Measurements from ENCODE around the gene KCNIP4.

Gene KCNIP4

DNA sequence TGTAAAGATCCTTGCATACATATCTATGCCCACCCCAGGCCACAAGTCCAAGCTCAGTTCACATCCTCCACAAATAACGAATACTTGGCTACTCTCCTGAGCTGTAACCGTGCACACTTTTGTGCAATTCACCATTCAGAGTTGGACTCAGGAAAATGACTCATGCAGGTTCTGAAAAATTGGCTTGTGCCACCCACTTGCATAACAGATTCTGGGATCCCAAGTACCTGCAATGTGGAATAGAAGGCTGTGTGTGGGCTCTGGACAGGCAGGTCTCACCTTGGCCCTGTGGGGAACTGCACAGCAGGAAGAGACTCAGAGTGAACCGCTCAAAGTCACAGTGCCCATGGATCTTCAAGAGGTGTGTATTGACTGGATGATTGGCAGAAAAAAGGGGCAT lies 745.6 kb downstream of the KCNIP4 start:
- no peak for DNase-seq (ENCODE audit: low read depth, low spot score)

DNA sequence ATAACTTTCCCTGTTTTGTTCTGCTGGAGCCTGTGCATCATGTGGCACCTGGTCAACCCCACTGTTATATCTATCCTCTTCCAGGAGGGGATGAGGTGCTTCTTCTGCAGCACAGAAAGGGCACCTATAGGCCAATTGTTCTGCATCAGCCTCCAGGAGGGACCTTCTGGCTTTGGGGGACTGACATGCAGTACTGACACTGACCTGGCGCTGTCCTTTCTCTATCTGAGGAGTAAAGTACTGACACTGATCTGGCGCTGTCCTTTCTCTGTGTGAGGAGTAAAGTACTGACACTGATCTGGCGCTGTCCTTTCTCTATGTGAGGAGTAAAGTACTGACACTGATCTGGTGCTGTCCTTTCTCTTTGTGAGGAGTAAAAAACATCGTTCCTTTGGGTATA lies 749.9 kb downstream of the KCNIP4 start:
- DNase-seq (ENCODE audit: low read depth, low spot score): no peak

DNA sequence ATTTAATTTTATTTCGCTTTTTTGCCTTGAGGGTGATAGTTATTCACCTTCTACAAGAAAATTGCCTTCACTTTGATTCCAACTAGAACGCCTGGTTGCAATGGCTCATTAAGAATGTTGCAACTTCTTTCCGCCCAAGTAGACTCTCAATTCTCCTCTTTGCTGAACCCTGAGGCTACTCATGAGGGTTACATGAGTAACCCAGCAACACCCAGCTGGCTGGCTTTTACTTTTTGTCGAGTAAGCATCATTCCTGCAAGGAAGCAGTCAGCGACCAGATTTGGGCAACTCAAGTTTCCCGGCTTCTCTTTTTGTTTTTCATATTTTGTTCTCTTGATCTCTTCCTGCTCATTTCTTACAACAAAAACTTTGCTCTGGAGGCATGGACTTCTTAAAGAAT lies 752.9 kb downstream of the KCNIP4 start:
- no peak for DNase-seq (ENCODE audit: low read depth, low spot score)

DNA sequence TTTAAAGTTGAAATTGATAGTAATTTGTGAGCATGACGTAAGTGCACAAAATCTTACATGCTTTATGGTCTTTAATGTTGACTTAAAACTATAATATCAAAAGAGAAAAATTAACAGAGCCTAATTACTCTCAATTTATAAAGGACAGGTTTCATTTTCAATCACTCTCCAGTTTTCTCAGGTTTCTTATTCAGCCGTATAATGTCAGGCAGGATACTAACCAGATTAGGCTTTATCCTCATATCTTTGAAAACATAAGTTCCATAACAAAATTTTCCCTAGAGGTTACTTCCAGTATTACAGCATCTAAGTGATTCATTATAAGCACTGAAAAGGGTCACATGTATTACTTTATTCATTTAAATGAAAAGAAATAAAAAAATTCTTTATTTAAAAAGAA lies 756.2 kb downstream of the KCNIP4 start:
- DNase-seq (ENCODE audit: low read depth, low spot score): no peak

DNA sequence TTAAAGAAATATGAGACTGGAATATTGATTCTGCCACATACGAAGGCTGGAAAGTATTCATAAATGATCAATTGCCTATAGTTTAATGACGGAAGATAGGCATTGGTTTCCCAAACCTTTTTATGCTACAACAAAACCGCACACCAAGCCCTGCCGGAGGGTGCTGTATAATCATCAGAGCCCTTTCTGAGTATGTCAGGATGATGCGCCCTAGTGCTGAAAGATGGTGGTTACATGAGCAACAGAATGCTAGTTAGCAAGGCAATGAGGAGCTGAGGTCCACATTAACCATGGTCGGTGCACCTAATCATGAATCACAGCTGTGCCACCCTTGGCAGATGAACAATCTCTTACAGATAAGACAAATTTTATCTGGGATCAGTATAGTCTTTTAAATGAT lies 757.3 kb downstream of the KCNIP4 start:
- no peak for DNase-seq (ENCODE audit: low read depth, low spot score)

DNA sequence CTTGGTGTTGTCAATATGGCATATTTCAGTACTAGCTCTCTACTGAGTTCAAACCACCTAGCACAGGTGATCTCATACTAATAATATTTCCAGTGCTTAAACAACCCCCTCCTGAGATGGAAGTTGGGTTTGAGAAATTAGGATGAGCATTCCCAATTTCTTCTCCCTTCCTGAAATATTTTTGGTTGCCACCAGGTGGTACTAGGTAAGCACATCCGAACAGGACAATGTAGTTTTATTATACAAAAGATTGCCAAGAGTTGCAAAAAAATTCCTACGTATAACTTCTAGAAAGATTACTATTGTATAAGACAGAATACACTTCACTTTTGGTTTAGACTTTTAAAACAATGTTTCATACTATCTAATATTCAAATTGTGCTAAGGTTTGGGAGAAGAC lies 763.8 kb downstream of the KCNIP4 start:
- no peak for DNase-seq (ENCODE audit: low read depth, low spot score)

DNA sequence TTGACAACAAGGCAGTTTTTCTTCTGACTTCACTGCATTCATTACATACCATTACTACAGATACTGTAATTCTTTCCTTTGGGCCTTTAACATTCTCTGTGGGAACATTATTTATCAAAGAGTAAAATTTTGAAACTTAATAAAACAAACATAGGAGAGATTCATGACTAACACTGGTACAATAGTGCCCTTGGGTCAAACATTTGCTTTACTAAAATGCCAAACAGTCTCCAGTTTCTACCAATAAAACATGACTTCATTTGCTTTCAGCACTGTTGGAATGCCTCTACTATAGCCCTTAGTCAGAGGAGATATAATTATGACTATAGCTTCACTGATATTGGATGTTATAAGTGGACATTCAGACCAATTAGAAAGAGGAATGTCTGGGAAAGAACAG lies 766.9 kb downstream of the KCNIP4 start:
- DNase-seq (ENCODE audit: low read depth, low spot score): no peak

DNA sequence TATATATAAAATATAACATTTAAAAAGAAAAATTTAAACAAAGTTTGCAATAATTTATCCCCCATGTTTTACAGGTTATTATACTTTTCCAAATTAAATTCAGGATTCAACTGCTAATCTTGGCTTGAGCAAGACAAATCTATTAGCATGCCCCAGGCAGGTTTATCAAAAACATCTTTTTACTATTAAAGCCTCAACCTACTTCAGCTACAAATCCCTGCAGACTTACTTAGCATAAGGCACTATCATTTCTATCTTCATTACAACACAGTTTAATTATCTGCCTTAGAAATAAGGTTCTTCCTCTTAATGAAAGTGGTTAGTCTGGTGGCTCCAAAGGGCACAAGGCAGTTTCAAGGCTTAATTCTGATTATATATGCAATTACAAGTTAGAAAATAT lies 770.7 kb downstream of the KCNIP4 start:
- DNase-seq (ENCODE audit: low read depth, low spot score): no peak

DNA sequence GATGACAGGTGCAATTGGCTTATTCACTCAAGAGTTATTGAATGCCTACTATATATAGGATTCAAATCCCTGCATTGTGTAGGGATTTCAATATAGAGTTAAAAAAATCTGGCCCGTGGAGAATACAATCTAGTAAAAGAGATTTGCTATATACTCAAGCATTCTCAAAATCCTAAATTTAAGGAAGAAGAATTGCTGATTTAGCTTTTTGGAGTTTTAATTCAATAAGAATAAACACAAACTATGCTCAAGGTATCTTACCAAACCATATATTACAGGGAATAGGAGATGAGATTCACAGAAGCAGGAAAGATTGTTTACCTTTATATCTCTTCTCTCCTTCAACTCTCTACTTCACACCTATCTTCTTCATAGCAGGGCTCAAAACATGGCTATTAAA lies 771.5 kb downstream of the KCNIP4 start:
- DNase-seq (ENCODE audit: low read depth, low spot score): no peak

DNA sequence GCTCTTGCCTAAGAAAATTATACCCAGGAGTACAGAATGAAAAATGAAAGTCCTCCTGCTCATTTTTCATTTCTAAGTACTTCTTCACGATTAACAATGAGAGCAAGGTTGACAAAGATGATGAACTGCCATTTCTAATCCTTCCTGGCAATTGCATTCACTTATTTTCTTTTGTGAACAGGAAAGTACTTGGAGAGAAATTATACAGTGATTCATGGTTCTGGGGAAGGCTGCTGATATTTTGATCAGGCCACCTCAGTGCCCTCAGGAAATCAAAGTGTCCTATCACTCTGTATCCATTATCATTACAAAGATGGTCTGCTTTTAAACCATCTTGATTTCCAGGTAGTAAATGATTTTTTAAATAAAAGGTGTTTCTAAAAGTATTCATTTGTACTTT lies 780.9 kb downstream of the KCNIP4 start:
- DNase-seq (ENCODE audit: low read depth, low spot score): no peak

DNA sequence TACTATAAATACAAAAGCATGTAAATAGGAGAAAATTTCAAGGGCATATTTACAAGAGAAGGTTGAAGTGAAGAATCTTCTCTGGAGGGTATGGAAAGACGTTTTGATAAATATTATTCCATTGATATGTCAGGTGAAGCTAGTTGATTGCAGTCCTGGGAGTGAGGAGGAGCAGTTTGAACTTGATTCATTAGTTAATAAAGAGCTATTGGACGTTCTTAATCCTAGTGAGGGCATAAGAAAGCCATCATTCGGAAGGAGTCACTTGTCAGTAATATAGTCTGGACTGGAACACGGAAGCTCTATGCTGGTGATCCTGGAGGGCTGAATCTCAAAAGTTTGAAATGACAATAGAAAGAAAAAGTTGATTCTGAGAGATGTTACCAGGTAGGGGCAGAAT lies 793.2 kb downstream of the KCNIP4 start:
- DNase-seq (ENCODE audit: low read depth, low spot score): no peak

DNA sequence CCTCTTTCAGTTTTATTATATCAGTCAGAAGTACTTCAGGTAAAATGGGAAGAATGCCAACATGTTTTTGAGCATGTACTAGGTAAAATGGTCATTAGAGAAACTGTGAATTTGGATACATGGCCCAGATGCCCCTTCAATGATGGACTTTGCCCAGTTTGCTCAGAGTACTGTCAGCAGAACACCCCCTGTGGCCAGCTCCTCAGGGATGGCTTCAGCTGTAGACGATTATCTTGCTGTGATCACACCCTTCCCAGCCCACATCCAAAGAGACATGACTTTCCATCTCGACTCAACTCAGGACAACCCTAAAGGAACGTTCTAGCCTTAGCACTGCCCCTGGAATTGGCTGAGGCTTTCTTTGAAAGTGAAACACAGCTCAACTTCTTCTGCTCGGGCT lies 809.2 kb downstream of the KCNIP4 start:
- no peak for DNase-seq (ENCODE audit: low read depth, low spot score)

DNA sequence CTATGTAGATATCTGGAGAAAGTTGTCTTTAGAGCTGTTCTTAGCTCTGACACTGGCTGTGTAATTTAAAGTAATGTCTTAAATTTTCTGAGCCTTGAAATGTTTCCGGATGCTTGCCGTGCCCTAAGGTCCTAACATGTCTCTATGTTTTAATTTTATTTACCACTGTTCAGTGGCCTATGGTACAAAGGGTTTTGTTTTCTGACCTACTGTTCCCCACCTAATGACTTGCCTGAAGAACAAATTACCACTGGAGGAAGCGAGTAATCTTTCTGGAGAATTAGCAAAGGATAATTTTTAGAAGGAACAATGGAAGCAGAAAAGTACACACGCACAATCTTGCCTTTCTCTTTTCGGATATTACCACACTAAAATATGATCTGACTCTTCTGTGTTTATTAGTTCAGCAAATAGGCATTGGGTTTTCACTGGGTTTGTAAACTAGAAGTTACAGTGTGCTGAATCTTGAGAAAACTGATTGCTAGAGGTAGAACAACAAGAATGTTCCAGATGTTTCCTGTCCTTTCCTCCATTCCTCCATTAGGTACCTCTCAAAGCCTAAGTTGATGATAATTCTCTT lies 812.4 kb downstream of the KCNIP4 start:
- DNase-seq (ENCODE audit: low read depth, low spot score): no peak

DNA sequence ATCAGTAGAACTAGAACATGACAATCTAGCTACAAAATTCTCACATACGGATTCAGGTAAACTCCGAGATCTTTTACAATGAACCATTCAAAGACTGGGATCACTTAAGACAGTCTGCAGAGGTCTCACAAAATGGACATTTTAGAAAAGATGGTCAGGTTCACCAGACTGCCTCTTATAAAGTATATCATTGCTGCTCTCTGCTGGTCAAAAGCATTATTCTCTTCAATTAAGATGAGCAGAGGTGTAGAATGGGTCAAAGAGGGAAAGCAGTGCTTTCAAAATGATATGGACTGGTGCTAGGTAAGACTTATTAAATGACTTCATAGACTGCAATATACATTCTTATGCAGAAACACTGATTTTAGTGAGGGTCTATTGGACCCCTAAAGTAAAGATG lies 813.6 kb downstream of the KCNIP4 start:
- no peak for DNase-seq (ENCODE audit: low read depth, low spot score)

DNA sequence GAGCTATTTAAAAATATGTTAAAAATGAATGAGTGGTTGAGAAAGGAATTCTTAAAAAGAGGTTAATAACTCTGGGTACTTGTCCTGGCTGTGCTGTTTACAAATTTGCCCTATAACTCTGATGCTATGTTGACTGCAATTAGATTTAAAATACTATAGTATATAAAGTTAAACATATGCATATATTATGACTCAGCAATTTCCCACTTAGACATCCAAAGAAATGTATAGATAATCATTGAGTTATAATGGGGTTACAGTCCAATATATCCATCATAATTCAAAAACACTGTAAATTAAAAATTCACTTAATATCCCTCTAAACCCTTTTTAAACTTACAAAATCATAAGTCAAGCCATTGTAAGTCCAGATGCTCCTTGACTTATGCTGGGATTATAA lies 818.0 kb downstream of the KCNIP4 start:
- DNase-seq (ENCODE audit: low read depth, low spot score): no peak

DNA sequence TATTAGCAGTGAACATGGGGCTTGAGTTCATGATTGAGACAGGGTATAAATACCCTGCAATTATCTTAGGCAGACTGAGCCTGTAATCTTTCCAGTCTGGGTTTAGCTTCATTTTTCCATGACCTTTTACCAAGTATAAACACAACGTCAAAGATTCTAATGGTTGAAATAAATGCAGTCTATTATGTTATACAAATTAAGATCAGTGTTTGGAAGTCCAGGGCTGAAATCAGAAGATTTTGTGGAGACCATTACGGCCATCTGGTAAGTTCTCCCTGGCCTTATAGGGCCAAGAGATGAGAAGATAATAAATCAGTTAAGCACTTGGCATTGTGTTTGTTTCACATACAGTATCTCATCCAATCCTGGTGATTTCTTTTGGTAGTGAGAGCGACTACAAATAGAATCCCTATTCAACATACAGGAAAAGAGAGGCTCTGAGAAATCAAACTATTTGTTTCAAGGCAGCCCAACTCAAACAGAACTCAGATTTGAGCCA lies 822.5 kb downstream of the KCNIP4 start:
- no peak for DNase-seq (ENCODE audit: low read depth, low spot score)

DNA sequence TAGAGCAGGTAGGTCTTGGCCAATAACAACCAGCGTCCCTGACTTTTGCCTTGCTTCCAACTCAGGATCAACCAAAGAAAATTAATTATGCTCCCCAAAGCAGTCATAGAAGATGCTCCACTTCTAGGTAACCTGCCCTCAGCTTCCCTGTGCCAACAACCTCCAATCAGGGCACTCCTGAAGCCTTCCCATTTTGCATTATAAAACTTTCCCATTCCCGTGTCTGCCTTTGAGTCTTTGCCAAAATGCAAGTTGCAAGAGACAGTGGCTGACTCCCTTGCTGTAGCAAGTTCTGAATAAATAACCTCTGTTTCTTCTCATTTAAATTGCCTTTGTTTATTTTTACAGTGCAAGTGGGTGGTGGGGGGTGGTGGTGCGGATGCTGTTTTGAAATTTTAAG lies 830.3 kb downstream of the KCNIP4 start:
- DNase-seq (ENCODE audit: low read depth, low spot score): no peak

DNA sequence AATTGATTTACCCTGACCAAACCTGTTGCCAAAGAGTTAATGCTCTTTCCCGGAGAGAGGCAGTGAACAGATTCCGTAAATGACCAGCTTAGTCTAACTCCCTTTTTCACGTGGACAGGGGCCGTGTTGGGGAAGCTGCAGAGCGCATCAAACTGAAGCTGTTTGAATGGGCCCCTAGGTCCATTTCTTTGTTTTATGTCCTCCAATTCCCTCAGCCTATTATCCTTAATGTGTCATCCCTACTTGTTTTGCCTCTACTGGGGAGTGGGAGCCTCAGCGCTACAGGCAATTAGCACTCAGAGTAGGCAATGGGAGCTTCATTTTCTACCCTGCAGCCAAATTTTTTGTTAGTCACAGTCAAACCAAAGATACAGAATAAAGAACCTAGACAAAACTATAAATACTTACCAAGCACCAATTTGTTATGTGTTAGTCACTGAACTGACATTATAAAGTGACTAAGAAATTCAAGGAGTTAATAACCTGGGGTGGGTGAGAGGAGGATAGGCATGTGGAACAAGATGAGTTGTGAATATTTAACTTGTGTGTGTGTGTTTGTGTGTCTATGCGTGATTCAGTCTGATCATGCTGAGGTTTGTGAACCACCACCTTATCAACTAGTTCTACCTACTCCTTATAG lies 830.9 kb downstream of the KCNIP4 start:
- no peak for DNase-seq (ENCODE audit: low read depth, low spot score)

DNA sequence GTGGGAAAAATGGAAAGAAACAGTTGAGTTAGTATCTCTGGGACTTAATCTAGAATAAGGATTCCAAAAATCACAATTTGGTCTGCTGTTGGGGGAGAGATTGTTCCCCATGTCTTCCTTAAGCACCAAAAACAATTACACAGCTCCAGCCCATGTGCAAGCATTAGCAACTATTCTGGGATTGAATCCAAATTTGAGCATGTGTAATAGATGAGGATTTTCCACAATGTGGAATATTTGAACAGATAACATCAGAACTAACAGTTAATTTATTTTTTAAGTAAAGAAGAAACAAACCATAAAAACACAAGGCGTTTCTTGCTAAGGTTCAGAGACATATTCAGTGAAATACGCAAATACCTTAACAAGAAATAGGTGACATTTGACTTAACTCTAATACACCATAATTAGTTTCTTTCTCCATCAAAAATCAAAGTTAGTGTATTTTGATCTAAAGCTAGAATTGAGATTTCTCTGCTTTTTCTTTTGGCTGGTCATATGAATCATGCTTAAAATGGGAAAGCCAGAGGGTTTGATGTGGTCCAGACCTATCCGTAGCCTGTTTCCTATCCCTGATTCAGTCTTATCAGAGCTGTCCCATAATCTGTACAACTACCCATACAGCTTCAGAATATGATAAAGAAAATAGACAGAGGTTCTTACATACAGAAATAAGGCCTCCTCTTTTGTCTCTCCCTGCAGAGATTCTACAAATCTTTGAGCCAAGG lies 834.9 kb downstream of the KCNIP4 start:
- no peak for DNase-seq (ENCODE audit: low read depth, low spot score)

DNA sequence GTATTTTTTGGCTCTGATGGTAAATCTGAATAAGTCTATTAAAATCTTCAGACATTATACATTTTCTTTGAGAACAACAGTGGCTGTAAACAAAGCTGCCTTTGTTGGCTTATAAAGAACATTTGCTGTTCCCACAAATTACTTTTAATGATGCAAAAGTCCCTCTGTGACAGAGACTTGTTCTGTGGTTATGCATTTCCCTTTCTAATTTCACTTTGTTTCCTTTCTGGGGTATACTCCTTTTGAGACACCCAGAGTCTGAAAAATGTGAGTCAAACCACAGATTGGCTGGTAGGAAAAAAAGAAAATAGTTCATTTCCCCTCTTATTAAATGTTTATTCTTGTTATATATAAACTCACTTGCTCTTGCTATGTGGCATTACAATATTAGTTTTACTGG lies 845.9 kb downstream of the KCNIP4 start:
- no peak for DNase-seq (ENCODE audit: low read depth, low spot score)

DNA sequence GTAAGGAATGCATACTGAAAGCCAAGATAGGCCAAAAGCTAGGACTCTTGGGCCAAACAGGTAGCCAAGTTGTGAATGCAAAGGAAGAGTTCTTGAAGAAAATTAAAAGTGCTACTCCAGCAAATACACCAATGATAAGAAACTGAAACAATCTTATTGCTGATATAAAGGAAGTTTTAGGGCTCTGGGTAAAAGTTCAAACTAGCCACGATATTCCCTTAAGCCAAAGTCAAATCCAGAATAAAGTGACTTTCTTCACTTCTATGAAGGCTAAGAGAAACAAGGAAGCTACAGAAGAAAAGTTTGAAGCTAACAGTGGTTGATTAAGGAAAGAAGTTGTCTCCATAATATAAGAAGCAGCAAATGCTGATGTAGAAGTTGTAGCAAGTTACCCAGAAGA lies 850.7 kb downstream of the KCNIP4 start:
- no peak for DNase-seq (ENCODE audit: low read depth, low spot score)

DNA sequence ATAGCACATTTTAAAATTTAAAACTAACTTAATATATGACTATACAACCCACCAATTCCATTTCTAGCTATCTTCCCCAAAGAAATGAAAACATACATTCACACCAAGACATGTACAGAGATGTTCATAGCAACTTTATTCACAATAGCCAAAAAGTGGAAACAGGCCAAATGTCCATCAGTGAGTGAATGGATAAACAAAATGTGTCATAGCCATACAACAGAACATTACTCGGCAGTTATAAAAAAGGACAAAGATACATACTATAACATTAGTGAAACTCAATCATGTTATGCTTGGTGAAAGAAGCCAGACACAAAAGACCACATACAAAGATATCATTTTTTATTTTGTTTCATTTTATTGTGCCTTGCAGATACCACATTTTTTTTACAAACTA lies 851.5 kb downstream of the KCNIP4 start:
- no peak for DNase-seq (ENCODE audit: low read depth, low spot score)

DNA sequence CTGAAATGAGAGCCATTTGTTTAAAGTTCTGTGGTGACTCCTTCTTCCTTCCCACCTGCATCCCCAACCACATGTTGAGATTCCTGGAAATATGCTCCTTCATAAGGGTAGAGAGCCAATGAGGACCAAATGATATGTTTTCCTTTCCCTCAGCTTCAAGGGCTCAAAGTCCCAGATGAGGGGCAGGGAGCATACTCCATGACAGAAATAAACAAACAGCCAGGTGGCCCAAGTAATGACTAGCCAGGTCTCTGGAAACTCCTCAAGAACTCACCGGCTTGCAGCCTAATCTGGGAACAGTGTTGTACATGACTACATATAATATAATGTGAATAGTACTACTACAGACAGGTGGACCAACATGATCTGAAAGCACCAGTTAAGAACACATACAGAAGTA lies 856.0 kb downstream of the KCNIP4 start:
- DNase-seq (ENCODE audit: low read depth, low spot score): no peak
